Caco-2 (cell line): ENCODE measurements around the gene HOXA2. TPM values are rescaled to one million over a fixed set of nuclear protein-coding genes. Genes with fewer than 3 reads are reported as not detected.

Source experiments
- BruUV-seq: library from RNA; stranded (reverse); fragments of 400-500 nt; replicated peaks from 2 replicates; lab custom pipeline; 2021; lab: Mats Ljungman, UMichigan
- CTCF ChIA-PET: fragments of 300-600 bp; sonication (Branson Sonifier 250); formaldehyde crosslinking; loops from one replicate; lab custom pipeline; 2022; ENCODE audit warnings: antibody characterized with exemption; lab: Charles Lee
- POLR2A ChIA-PET: fragments of 300-600 bp; sonication (Branson Sonifier 250); formaldehyde crosslinking; loops from one replicate; lab custom pipeline; 2022; ENCODE audit warnings: antibody characterized with exemption; lab: Charles Lee
- DNase-seq, 2 experiments: peaks; one replicate each; pipeline versions ENCODE4 v3.0.0 to v3.0.0-alpha.2; 2020 to 2022
- H3K27me3 ChIP-seq: replicated peaks from 2 replicates; pipeline ENCODE4 v1.6.0; 2011; ENCODE audit warnings: low read length; ENCODE audit not compliant: control insufficient read depth, insufficient read depth
- H3K36me3 ChIP-seq: 2 replicates; pipeline ENCODE4 v1.5.1; 2011; ENCODE audit warnings: low read length; ENCODE audit not compliant: control insufficient read depth, insufficient read depth
- H3K4me1 ChIP-seq: fragments of 250-450 bp; sonication (Bioruptor Pico); 2 replicates; pipeline ENCODE4 v1.5.1; 2020; ENCODE audit warnings: mild to moderate bottlenecking
- H3K4me3 ChIP-seq: 2 replicates; pipeline ENCODE4 v1.5.1; 2011; ENCODE audit warnings: low read depth, mild to moderate bottlenecking, control low read depth, low read length
- H3K9me3 ChIP-seq: fragments of 250-450 bp; sonication (Bioruptor Pico); 2 replicates; pipeline ENCODE4 v1.5.1; 2020; ENCODE audit warnings: mild to moderate bottlenecking, moderate library complexity
- H3K27ac Mint-ChIP-seq: one replicate; pipeline ENCODE4 v1.8.0; 2022; ENCODE audit warnings: mixed read lengths; ENCODE audit not compliant: unreplicated experiment
- H3K27me3 Mint-ChIP-seq: one replicate; pipeline ENCODE4 v1.8.0; 2022; ENCODE audit warnings: mixed read lengths; ENCODE audit not compliant: insufficient read depth, unreplicated experiment
- H3K36me3 Mint-ChIP-seq: one replicate; pipeline ENCODE4 v1.8.0; 2022; ENCODE audit warnings: mild to moderate bottlenecking, mixed read lengths; ENCODE audit not compliant: insufficient read depth, unreplicated experiment
- H3K4me1 Mint-ChIP-seq: one replicate; pipeline ENCODE4 v1.8.0; 2022; ENCODE audit warnings: low read depth, mixed read lengths; ENCODE audit not compliant: unreplicated experiment
- H3K4me3 Mint-ChIP-seq: one replicate; pipeline ENCODE4 v1.8.0; 2022; ENCODE audit warnings: mild to moderate bottlenecking, moderate library complexity, mixed read lengths; ENCODE audit not compliant: unreplicated experiment
- H3K9me3 Mint-ChIP-seq: one replicate; pipeline ENCODE4 v1.8.0; 2022; ENCODE audit warnings: mixed read lengths; ENCODE audit not compliant: unreplicated experiment
- CTCF ChIP-seq, 2 experiments: fragments of 200-600 bp in 1 of 2; IDR thresholded peaks; 1 replicate in 1 of 2; 2 replicates in 1 of 2; pipeline versions ENCODE4 v1.5.1 to v1.8.0; 2011 to 2022; ENCODE audit warnings: antibody characterized with exemption in 1 of 2, control low read depth in 1 of 2, inconsistent platforms in 1 of 2, low read depth in 1 of 2, low read length in 1 of 2, mild to moderate bottlenecking in 1 of 2, moderate library complexity in 1 of 2; ENCODE audit not compliant: insufficient read depth in 1 of 2, severe bottlenecking in 1 of 2, unreplicated experiment in 1 of 2
- intact Hi-C: fragments of 100-400 bp; cut with micrococcal nuclease; formaldehyde crosslinking; loops from one replicate; pipeline ENCODE4 v1.10.0; 2022; ENCODE audit not compliant: unreplicated experiment
- total RNA-seq: library from RNA; stranded (reverse); gene quantifications from 2 replicates; pipeline ENCODE4 v1.2.3, GENCODE V29; 2022

The HOXA2 gene
- total RNA-seq, 1 experiment from 2014 or later: 1.5 TPM

DNA sequence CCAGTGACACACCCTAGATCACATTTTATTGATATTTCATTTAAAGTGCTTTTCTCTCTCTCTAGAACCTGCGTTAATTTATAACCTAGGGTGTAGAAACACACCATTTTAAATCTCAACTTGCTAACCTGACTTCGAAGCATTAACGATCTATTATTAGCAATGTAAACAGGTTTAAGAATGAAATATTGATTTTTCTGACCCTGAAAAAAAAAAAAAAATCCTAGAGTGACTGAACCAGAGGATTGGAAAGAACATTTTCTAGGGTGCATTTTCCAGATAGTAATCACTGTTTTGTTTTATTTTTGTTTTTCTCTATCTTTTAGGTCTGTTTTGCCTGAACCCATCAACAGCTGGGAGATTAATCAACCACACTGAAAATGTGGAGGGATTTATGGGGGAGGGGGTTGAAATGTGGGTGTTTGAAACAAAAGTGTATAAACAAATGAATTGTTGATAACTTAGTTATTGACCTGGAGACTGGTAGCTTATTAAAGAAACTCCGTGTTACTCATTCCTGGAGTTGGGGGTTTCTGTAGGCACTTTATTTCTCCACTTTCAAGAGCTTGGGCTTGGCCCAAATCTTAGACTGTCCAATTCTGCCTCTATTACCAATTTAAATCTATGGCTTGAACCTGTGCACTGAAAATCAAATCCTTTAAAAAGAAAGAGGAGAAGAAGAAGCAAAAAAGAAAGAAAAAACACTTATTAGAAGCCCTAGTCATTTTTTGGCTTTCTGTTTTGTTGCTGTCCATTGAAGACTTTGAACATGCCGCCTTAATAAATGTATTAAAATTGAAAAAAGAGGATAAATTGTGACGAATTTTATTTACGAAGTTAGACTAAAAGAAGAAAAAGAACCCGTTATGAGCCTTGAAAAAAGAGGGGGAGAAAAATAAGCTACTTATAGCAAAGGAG is 2.8 kb downstream of the HOXA2 start:
- Mint-ChIP-seq H3K36me3 (peaks cover 33% of the 10 kb centered on the region), H3K4me1 (peaks cover 22% of the 10 kb centered on the region), H3K4me3 (no peak overlapping the region), H3K27ac (no peak overlapping the region), H3K27me3 (no peaks in the 10 kb centered on the region), H3K9me3 (no peaks in the 10 kb centered on the region)
- POLR2A ChIA-PET: no interaction called here
- DNase-seq: no peak
- no peak for TF ChIP-seq CTCF (IDR thresholded peaks at IDR 0.05; ENCODE audit: insufficient read depth in 1 of 2, low read depth in 1 of 2, low read length in 1 of 2, severe bottlenecking in 1 of 2, unreplicated experiment in 1 of 2)
- no peaks in the 10 kb centered on the region for H3K27me3 ChIP-seq
- H3K4me1 ChIP-seq: peaks cover 10% of the 10 kb centered on the region
- no peak overlapping the region for H3K4me3 ChIP-seq
- intact Hi-C loops: no loop called here
- no peaks in the 10 kb centered on the region for H3K9me3 ChIP-seq
- CTCF ChIA-PET: interaction anchor here (0.5 kb wide), 1 partner anchor 705 kb away, joined by 4 read pairs; no protein-coding TSS in a partner anchor
- H3K36me3 ChIP-seq: no peaks in the 10 kb centered on the region
- no TSS peak for BruUV-seq

- no peak for DNase-seq
- no peak overlapping the region for H3K4me3 ChIP-seq
- H3K27me3 ChIP-seq: no peaks in the 10 kb centered on the region
- no peaks in the 10 kb centered on the region for H3K9me3 ChIP-seq
- POLR2A ChIA-PET: no interaction called here
- TF ChIP-seq CTCF (IDR thresholded peaks at IDR 0.05; ENCODE audit: insufficient read depth in 1 of 2, low read depth in 1 of 2, low read length in 1 of 2, severe bottlenecking in 1 of 2, unreplicated experiment in 1 of 2): no peak
- H3K4me1 ChIP-seq: peaks cover 10% of the 10 kb centered on the region
- BruUV-seq: TSS peak; percentile 5
- CTCF ChIA-PET: interaction anchor here (0.7 kb wide), 1 partner anchor 248 kb away, joined by 3 read pairs; no protein-coding TSS in a partner anchor
- intact Hi-C loops: no loop called here
- Mint-ChIP-seq H3K9me3 (no peaks in the 10 kb centered on the region), H3K4me1 (peaks cover 30% of the 10 kb centered on the region), H3K27me3 (no peaks in the 10 kb centered on the region), H3K4me3 (peak overlapping the region; percentile 87), H3K36me3 (peaks cover 33% of the 10 kb centered on the region), H3K27ac (no peak overlapping the region)
- no peaks in the 10 kb centered on the region for H3K36me3 ChIP-seq
These were observed 3.7 kb downstream of the HOXA2 start for GRCh38 chr7:27098578-27099451.
